Activated naive CD4-positive, alpha-beta T cell (primary cell): ENCODE results near the gene H1-8.
"Not testable (repeated sequence)": the region's sequence is repeated elsewhere in the genome, so short reads cannot be mapped to it uniquely, and the experiment has no call there.

Experiments
- DNase-seq, 4 experiments: peaks; one replicate each; lab custom pipeline; 2025; lab: John Stamatoyannopoulos, UW

Gene H1-8

GRCh38 chr3:129533406-129533805, 9.6 kb upstream of the H1-8 start:
- DNase-seq: no peak

GRCh38 chr3:129534428-129535027, 8.4 kb upstream of the H1-8 start:
- no peak for DNase-seq

GRCh38 chr3:129535075-129535474, 7.9 kb upstream of the H1-8 start:
- no peak for DNase-seq

GRCh38 chr3:129536374-129536667, 6.7 kb upstream of the H1-8 start:
- no peak for DNase-seq

- DNase-seq: no peak
Observed at GRCh38 chr3:129536804-129537203, 6.2 kb upstream of the H1-8 start.

- no peak for DNase-seq
Observed at GRCh38 chr3:129539206-129539605, 3.8 kb upstream of the H1-8 start.

- DNase-seq: no peak
Observed at GRCh38 chr3:129540776-129541516, 2.0 kb upstream of the H1-8 start.

GRCh38 chr3:129542747-129543146, 228 bp upstream of the H1-8 start:
- DNase-seq: no peak

- no peak for DNase-seq
Observed at GRCh38 chr3:129543999-129544398, 1.0 kb downstream of the H1-8 start.

GRCh38 chr3:129545951-129546350, 3.0 kb downstream of the H1-8 start:
- DNase-seq: not testable (repeated sequence)

GRCh38 chr3:129547241-129547640, 4.3 kb downstream of the H1-8 start:
- no peak for DNase-seq

- DNase-seq: no peak
Observed at GRCh38 chr3:129548104-129548965, 5.4 kb downstream of the H1-8 start.

GRCh38 chr3:129549006-129549800, 6.2 kb downstream of the H1-8 start:
- no peak for DNase-seq

- no peak for DNase-seq
Observed at GRCh38 chr3:129549805-129550204, 6.8 kb downstream of the H1-8 start.

GRCh38 chr3:129552287-129553050, 9.5 kb downstream of the H1-8 start:
- no peak for DNase-seq

GRCh38 chr3:129553171-129553570, 10.2 kb downstream of the H1-8 start:
- DNase-seq: no peak

GRCh38 chr3:129553719-129554118, 10.7 kb downstream of the H1-8 start:
- no peak for DNase-seq

- no peak for DNase-seq
Observed at GRCh38 chr3:129554356-129555152, 11.6 kb downstream of the H1-8 start.

- DNase-seq: no peak
Observed at GRCh38 chr3:129555153-129555550, 12.2 kb downstream of the H1-8 start.

GRCh38 chr3:129555616-129556357, 12.8 kb downstream of the H1-8 start:
- no peak for DNase-seq
